Muscle of back (tissue), 11 donors: Measurements from ENCODE around the gene NSRP1. TPM values are rescaled to one million over a fixed set of nuclear protein-coding genes. Genes with fewer than 3 reads are reported as not detected.
"Not testable (repeated sequence)": the region's sequence is repeated elsewhere in the genome, so short reads cannot be mapped to it uniquely, and the experiment has no call there.

ENCODE experiments used
- DNase-seq, 3 donors: peaks; one replicate each; pipeline versions ENCODE4 v3.0.0 to v3.0.0-alpha.2; 2013
- polyA plus RNA-seq, 10 donors: library from polyadenylated mRNA; unstranded; fragments of 120-200 nt; gene quantifications; one replicate each; pipeline ENCODE4 v1.2.1, GENCODE V29; 2013; ENCODE audit not compliant: insufficient read length in 10 of 10

The NSRP1 gene
- polyA plus RNA-seq, 10 donors = 25.7 to 32.5 (median 29.9) TPM

- no peak for DNase-seq
Measured at GRCh38 chr17:30113213-30113612, 3.4 kb upstream of the NSRP1 start.

DNA sequence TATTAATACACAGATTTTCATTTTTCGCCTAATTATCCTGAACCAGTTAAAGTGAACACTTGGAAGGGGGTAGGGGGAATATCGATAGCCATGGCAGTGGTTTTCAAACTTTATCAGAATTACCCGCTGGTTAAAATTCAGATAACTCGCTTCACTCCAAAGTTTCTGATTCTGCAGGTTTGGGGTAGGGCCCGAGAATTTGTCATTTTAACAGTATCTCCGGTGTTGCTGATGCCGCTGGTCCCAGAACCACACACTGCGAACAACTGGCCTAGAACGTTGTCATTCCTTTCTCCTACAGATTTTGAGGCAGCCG lies 313 bp upstream of the NSRP1 start:
- no peak for DNase-seq

DNA sequence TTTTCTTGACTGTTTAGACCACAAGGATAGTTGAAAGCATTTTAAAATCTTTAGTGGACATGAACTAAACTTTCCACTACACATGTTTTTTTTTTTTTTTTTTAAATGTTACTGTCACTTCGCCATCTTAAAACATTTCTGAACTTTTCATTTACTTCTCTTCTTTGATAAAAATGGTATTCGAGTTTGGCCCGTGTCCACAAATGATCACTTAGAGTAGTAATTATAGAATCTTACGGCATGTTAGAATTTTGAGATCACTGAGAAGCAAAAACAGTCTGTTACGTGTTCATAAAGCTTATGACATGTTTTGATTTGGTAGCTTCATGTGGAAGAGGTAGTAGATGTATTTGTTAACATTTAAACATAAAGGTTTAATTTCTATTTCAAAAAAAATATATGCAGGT lies 1.1 kb downstream of the NSRP1 start:
- DNase-seq = peak in 1 of 3 donors; percentile 30

- DNase-seq = not testable (repeated sequence)
Measured at GRCh38 chr17:30118635-30119034, 2.0 kb downstream of the NSRP1 start.

- no peak for DNase-seq
Measured at GRCh38 chr17:30124273-30124796, 7.7 kb downstream of the NSRP1 start.

DNA sequence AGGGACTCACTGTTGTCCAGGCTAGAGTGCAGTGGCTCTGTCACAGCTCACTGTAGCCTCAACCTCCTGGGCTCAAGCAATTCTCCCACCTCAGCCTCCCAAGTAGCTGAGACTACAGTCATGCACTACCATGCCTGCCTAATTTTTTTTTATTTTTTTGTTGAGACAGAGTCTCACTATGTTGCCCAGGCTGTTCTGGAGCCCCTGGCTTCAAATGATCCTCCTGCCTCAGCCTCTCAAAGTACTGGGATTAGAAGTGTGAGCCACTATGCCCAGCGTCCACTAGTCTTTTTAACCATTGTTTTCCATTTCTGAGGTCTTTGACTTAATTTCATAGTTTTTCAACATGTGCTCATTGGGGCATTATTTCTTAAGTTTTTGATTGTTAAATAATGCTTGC lies 13.5 kb downstream of the NSRP1 start:
- no peak for DNase-seq

- DNase-seq = no peak
Measured at GRCh38 chr17:30132615-30133014, 16.0 kb downstream of the NSRP1 start.

DNA sequence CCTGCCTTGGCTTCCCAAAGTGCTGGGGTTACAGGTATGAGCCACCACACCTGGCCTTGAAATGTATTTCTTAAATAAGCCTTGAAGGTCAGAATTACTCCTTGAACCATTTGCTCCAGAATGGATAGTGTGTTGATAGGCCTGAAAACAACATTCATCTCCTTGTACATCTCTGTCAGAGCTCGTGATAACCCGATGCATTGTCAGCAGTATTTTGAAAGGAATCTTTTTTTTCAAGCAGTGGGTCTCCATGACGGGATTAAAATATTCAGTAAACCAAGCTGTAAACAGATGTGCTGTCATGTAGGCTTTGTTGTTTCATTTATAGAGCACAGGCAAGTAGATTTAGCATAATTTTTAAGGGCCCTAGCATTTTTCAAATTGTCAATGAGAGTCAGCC lies 16.6 kb downstream of the NSRP1 start:
- no peak for DNase-seq

DNA sequence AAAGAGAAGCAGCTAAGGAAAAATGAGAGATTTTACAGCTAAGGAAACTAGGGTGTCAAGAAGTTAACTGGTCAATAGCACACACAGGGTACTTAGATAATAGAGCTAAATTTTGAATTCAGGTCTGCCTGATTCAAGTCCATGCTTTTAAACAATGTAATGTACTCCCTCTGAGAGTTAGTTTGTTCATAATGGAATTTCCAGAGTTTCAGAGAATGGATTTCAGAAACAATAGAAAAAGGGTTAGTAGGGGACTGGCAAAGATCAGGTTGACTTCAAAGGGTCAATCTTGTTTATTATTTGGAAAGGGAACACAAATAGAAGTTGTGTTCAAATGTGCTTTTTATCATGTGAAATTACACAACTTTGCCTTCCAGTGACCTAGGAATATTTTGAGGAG lies 17.9 kb downstream of the NSRP1 start:
- DNase-seq = no peak

- no peak for DNase-seq
Measured at GRCh38 chr17:30137158-30137557, 20.5 kb downstream of the NSRP1 start.

DNA sequence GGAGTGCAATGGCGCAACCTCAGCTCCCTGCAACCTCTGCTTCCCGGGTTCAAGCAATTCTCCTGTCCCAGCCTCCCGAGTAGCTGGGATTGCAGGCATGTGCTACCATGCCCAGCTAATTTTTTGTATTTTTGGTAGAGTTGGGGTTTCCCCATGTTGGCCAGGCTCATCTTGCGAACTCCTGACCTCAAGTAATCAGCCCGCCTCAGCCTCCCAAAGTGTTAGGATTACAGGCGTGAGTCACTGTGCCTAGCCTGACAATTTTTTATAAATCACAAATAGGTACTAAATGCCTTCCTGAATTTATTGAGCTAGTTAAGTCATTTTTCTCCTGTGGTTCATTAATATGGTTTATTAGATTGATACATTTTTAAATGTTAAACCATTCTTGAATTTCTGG lies 31.2 kb downstream of the NSRP1 start:
- not testable (repeated sequence) for DNase-seq

GRCh38 chr17:30148376-30148775 lies 31.8 kb downstream of the NSRP1 start:
- DNase-seq = no peak

- DNase-seq = no peak
Measured at GRCh38 chr17:30151471-30151870, 34.9 kb downstream of the NSRP1 start.

- no peak for DNase-seq
Measured at GRCh38 chr17:30153463-30153862, 36.8 kb downstream of the NSRP1 start.

DNA sequence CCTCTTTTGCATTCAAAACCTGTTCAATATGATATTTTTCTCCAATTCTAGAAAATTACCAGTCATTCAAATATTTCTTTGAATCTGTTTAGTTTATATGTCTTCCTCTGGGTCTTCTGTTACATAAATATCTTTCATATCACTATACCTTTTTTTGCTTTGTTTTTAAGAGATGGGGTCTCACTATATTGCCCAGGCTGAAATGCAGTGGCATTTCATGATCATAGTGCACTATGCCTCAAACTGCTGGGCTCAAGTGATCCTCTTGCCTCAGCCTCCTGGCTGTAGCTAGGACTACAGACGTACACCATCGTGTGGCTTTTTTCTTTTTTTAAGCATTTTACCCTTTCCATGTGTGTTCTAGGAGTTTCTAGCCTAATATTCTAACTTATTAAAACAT lies 38.8 kb downstream of the NSRP1 start:
- no peak for DNase-seq

DNA sequence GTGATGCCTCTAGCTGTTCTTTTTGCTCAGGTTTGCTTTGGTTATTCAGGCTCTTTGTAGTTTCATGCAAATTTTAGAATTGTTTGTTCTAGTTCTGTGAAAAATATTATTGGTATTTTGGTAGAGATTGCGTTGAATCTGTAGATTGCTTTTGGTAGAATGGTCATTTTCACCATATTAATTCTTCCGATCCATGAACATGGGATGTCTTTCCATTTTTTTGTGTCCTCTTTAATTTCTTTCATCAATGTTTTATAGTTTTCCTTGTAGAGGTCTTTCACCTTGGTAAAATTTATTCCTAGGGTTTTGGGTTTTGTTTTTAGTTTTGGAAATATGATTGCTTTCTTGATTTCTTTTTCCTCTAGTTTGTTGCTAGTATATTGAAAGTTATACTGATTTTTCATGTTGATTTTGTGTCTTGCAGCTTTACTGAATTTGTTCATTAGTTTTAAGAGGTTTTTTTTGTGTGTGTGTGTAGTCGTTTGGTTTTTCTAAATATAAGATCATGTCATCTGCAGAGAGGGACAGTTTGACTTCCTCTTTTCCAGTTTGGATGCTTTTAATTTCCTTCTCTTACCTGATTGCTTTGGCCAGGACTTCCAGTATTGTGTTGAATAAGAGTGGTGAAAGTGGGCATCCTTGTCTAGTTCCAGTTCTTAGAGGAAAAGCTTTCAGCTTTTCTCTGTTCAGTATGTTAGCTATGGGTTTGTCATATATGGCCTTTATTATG lies 42.4 kb downstream of the NSRP1 start:
- no peak for DNase-seq

DNA sequence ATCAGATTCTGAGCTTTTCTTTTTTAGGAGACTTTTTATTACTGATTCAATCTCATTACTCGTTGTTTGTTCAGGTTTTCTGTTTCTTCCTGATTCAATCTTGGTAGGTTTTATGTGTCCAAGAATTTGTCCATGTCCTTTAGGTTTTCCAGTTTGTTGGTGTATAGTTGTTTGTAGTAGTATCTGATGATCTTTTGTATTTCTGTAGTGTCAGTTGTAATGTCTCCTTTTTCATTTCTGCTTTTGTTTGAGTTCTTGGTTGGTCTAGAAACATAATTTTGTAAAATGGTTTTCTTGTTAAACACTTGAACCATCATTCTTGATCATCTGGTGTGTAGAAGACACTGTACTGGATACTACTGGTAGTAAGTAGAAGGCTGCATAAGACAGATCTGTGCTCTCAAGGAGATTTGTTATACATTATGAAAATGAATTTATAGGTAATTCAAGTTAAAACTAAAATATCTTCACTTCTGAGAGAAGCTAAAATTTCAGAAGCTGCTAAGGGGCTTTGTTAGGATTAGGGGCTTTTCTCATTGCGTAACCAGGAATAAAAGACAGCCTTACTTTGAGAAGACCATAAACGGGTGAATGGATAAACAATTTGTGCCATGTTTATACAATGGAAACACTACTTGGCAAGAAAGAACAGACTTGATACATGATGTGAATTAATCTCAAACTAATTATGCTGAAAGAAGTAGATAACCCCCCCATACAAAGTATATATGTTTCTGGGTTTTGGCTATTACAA lies 44.0 kb downstream of the NSRP1 start:
- DNase-seq = no peak

DNA sequence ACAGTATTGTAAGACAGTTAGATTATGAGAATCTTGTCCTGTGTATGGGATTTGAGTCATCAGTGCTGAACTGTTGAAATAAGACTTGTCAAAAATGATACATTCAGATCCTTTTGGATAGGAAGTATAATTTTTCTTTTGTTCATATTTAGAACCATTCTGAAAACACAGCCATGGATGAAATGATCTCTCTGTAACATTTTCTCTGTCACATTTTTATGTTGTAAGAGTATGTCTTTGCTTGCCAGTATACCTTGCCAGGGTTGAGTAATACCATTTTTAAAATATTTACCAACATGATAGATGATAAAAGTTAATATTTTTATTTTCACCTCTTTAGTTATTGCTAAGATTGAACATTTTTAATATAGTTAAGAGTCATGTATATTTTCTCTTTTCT lies 45.0 kb downstream of the NSRP1 start:
- no peak for DNase-seq

DNA sequence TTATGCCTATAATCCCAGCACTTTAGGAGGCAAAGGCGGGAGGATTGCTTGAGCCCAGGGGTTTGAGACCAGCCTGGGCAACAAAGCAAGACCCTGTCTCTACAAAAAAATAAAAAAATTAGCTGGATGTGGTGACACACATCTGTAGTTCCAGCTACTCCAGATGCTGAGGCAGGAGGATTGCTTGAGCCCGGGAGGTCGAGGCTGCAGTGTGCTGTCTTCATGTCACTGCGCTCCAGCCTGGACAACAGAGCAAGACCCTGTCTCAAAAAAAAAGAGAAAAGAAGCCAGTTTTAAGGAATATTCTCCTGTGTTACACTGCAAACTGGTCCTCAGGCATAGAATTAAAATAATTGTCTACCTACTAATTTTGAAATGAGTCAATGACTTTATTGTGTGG lies 47.9 kb downstream of the NSRP1 start:
- DNase-seq = no peak

DNA sequence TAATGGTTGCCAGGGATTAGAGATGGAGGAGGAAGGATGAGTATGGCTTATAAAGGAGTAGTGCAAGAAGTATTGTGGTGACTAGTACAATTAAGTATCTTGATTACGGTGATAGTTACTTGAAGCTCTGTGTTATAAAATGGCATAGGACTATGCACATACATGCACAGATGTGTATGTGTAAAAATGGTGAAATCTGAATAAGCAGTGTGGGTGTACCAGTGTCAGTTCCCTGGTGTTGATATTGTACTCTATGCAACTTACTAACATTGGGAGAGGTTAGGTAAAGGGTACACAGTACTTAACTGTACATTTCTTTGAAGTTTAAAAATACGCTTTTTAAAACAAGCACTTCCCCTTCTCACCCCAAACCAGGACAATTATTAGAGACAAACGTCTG lies 48.5 kb downstream of the NSRP1 start:
- DNase-seq = no peak

- no peak for DNase-seq
Measured at GRCh38 chr17:30165960-30166359, 49.3 kb downstream of the NSRP1 start.

GRCh38 chr17:30170415-30170987 lies 53.9 kb downstream of the NSRP1 start:
- no peak for DNase-seq

GRCh38 chr17:30172560-30172959 lies 55.9 kb downstream of the NSRP1 start:
- no peak for DNase-seq
